Pulmonary artery endothelial cell (primary cell): ENCODE results near the gene CRYAB. TPM values are rescaled to one million over a fixed set of nuclear protein-coding genes. Genes with fewer than 3 reads are reported as not detected.
"Not testable (repeated sequence)": the region's sequence is repeated elsewhere in the genome, so short reads cannot be mapped to it uniquely, and the experiment has no call there.

Source experiments
- DNase-seq: peaks from one replicate; pipeline ENCODE4 v3.0.0-alpha.2; 2011; ENCODE audit warnings: low read depth, low spot score
- total RNA-seq: library from RNA; depleted of rRNA; stranded (reverse); fragments of >200 nt; gene quantifications from 2 replicates; pipeline ENCODE4 v1.2.3, GENCODE V29; 2014

The CRYAB gene
- total RNA-seq, 1 donor from 2014 or later: 0.33 TPM

- no peak for DNase-seq
These were observed 2.8 kb downstream of the CRYAB start for GRCh38 chr11:111908639-111909305.

GRCh38 chr11:111906680-111907079 lies 4.9 kb downstream of the CRYAB start:
- DNase-seq: no peak

DNA sequence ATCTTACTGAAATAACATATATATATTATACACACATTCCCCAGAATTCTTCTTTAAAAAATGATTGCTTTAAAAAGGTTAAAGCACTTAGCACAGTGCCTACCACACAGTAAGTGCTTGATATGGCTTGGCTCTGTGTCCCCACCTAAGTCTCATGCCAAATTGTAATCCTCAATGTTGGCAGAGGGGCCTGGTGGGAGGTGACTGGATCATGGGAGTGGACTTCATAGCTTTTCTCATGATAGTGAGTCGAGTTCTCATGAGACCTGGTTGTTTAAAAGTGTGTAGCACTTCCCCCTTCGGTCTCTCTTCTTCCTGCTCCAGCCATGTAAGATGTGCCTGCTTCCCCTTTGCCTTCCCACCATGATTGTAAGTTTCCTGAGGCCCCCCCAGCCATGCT lies 6.2 kb downstream of the CRYAB start:
- DNase-seq: no peak

GRCh38 chr11:111886844-111887243 lies 24.7 kb downstream of the CRYAB start:
- DNase-seq: no peak

DNA sequence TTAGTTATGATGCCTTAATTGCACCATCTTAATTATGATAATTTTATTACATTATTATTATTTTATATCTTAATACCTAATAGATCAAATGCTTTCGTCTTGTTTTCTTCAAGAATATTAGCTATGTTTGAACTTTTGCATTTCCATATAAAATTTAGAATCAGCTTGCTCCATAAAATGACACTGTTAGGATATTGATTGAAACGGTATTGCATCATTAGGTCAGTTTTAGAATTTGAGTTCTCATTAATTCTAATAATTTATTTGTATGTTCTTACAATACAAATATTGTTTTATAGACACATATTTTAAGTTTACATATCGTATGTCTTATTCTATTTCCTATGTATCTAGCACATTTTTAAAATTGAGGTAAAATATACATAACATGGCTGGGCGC lies 25.5 kb downstream of the CRYAB start:
- no peak for DNase-seq

DNA sequence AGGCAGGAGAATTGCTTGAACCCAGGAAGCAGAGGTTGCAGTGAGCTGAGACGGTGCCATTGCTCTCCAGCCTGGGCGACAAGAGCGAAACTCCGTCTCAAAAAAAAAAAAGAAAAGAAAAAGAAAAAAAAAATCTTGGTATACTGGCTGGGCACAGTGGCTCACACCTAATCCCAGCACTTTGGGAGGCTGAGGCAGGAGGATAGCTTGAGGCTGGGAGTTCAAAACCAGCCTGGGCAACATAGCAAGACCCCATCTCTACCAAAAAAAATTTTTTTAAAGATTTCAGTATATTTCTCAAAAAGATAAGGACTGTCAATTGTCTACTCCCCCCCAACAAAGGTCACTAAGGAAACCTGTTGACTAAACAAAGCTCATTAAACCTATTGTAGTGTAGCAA lies 26.5 kb downstream of the CRYAB start:
- DNase-seq: not testable (repeated sequence)

DNA sequence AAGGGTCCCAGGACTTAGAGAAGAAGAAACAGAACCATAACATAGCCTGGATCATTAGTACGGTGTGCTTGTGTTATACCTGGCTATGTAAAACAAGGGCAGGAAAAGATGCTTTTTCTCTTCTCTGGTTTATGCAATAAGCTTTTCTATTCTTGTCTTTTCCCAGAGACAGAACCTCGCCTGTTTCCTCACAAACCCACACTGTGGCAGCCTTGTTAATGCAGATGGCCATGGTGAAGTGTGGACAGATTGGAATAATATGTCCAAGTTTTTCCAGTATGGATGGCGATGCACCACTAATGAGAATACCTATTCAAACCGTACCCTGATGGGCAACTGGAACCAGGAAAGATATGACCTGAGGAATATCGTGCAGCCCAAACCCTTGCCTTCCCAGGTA lies 29.4 kb downstream of the CRYAB start:
- no peak for DNase-seq

DNA sequence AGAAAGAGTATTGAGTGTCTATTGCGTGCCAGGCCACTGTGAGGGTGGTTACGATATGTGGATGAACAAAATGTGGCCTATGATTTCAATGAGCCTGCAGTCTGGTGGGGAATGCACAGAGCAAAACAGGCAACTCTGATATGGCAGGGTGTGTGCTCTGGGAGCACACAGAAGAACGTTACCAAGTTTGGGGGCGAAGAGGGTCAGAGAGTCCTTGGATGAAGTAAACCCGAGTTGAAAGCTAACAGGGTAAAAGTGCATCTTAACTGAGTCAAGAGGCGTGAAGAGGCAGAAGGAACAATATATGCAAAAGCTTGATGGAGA lies 32.0 kb downstream of the CRYAB start:
- no peak for DNase-seq

DNA sequence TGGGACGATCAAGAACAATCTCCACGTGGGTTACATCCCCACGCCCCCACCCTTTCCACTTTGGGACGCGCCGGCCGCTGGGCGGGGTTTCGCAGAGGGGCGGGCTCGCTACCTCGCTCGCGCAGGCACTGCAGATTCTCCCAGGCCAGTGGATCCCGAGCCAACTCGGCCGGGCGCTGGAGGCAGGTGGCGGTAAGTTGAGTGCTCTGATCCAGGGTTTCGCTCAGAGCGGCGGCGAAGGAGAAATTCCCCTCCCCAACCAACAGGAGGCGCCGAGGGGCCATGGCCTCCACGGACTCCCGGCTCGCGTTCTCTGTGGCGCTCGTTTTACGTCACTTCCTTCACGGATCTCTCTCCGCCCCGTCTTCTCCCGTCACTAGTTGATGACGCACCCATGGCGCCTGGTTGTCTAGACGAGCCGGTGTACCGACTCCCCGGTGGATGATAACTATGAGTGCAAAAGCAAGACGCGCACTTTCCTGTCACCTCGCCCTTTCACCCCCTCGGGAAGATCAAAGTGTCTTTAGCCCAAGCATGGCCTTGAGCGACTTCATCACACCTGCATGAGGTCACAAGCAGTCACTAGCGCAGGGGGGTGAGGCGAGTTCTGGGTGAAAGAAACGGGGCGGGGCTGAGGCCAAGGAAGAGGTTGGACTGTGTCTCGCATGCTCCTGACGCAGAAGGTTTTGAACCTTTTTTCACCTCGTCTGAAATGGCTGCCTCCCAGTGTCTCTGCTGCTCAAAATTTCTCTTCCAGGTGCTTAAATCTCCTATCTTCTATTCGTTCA lies 32.5 kb downstream of the CRYAB start, which contains the start of the genes CFAP68 and FDXACB1:
Gene CFAP68 (plus strand): TSS at position 693 of the 788 bp plus-strand sequence. CDS start 20 bp downstream, at position 713.
Gene FDXACB1 (minus strand): TSS at position 317 of the 788 bp plus-strand sequence. CDS start 33 bp downstream, at position 284.
- peak; percentile 95 for DNase-seq

DNA sequence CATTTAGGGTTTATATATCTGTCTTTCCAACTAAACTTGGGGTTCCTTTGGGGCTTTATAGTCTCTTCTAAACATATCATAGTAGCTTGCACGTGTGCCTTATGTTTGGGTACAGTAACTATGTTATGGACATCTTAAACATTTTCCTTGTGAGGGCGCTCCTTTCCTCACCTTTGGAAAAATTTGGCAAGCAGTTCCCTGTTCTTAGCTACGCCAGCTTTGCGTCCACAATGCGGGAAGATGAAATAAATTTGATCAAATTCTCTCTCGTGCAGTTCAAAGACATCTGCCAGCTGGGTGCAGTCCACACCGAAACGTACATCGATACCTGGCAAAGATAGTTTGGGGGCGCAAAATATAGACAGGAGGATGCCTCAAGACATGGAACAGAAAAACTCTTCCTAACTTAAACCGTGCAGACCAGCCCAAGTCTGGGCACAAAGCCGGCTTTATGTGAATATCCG lies 33.2 kb downstream of the CRYAB start:
- DNase-seq: no peak

GRCh38 chr11:111871693-111872161 lies 39.8 kb downstream of the CRYAB start:
- DNase-seq: no peak

DNA sequence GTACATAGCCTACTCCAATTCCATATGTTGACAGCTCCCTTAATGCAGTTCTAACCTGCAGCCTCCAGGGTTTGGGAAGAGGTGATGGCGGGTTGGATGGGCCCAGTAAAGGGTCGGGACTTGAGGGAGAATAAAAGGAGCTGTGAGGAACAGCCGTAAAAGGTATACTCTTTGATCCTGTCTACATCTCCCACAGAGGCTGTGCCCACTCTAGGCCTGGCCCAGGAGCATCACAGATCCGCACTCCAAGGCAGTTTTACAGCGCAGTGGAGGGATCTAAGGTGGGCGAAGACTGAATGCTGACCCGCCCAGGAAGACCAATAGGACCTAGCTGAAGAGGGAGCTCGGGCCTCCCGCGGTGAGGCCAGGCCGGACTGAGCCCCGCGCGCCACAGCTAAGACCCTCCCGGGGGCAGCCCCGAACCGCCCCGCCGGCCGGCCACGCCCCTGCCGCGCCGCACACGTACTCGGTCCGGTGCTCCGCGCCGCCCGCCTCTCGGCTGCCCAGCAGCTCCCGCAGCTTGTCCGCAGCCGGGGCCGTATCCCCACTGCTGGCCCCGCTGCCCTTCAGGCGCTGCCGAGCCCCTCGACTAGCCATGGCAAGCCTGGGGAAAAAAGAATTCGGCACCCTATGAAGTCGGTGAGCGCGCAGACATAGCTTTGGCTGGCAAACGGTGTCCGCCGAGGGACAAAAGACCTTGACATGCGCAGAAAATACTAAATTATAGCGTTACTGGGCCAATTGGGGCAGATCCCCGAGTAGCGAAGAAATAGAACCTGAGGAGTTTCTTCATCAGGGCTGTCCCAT lies 40.5 kb downstream of the CRYAB start, which contains the start of gene ALG9:
Gene ALG9 (minus strand): TSS at position 696 of the 807 bp plus-strand sequence. CDS start 99 bp downstream, at position 597.
- DNase-seq: peak; percentile 58

- no peak for DNase-seq
These were observed 41.1 kb downstream of the CRYAB start for GRCh38 chr11:111870522-111870885.

GRCh38 chr11:111870113-111870512 lies 41.5 kb downstream of the CRYAB start:
- no peak for DNase-seq

- no peak for DNase-seq
These were observed 51.3 kb downstream of the CRYAB start for GRCh38 chr11:111860257-111860656.

Other genes with a start within 250 kb of the CRYAB start
- gene PPP2R1B, start 145.4 kb downstream of the CRYAB start, total RNA-seq: 40.6 and 49.7 TPM in 2 replicates
- gene ALG9, start 40.2 kb downstream of the CRYAB start, total RNA-seq: 23.3 and 33.6 TPM in 2 replicates
- 2.9 and 4.4 TPM in 2 replicates for gene FDXACB1, start 32.6 kb downstream of the CRYAB start, total RNA-seq
- 3.5 and 5.7 TPM in 2 replicates for gene CFAP68, start 32.2 kb downstream of the CRYAB start, total RNA-seq
- gene HSPB2, start 964 bp upstream of the CRYAB start, total RNA-seq: not detected in 2 replicates
- gene C11orf52, start 7.1 kb upstream of the CRYAB start, total RNA-seq: 0.20 TPM in 1 of 2 replicates, not detected in the other
- 27.4 and 33.9 TPM in 2 replicates for gene DIXDC1, start 25.6 kb upstream of the CRYAB start, total RNA-seq
- 37.9 and 52.5 TPM in 2 replicates for gene DLAT, start 113.6 kb upstream of the CRYAB start, total RNA-seq
- 0.56 and 1.3 TPM in 2 replicates for gene PIH1D2, start 162.2 kb upstream of the CRYAB start, total RNA-seq
- gene NKAPD1, start 162.5 kb upstream of the CRYAB start, total RNA-seq: 19.5 and 20.4 TPM in 2 replicates
- 69.8 and 101 TPM in 2 replicates for gene TIMM8B, start 175.0 kb upstream of the CRYAB start, total RNA-seq
- gene SDHD, start 175.1 kb upstream of the CRYAB start, total RNA-seq: 164 and 252 TPM in 2 replicates